HG03196 (cell line): ENCODE results near the gene C11orf68.

ENCODE experiments used
- ATAC-seq: cut with Tn5 transposase; IDR thresholded peaks from one replicate; pipeline ENCODE4 v1.9.1; 2021; ENCODE audit not compliant: unreplicated experiment

The C11orf68 gene

GRCh38 chr11:65872586-65873317, 46.1 kb downstream of the C11orf68 start, which contains the start of gene EFEMP2:
Gene EFEMP2, minus strand, starts transcription at chr11:65872800. Its CDS starts 446 bp downstream, at chr11:65872354.
- ATAC-seq, result no peak

- ATAC-seq, result no peak
Observed at GRCh38 chr11:65871811-65872548, 46.9 kb downstream of the C11orf68 start.

- no peak for ATAC-seq
Observed at GRCh38 chr11:65870706-65871681, 47.9 kb downstream of the C11orf68 start.

- no peak for ATAC-seq
Observed at GRCh38 chr11:65870307-65870658, 48.6 kb downstream of the C11orf68 start.

- ATAC-seq, result no peak
Observed at GRCh38 chr11:65869643-65870306, 49.1 kb downstream of the C11orf68 start.

GRCh38 chr11:65868907-65869306, 50.0 kb downstream of the C11orf68 start:
- ATAC-seq, result no peak

- ATAC-seq, result no peak
Observed at GRCh38 chr11:65868076-65868667, 50.7 kb downstream of the C11orf68 start.

- ATAC-seq, result no peak
Observed at GRCh38 chr11:65867284-65868071, 51.4 kb downstream of the C11orf68 start.
